Heart left ventricle (tissue), 16 donors: ENCODE results near the gene FAM216B. TPM values are rescaled to one million over a fixed set of nuclear protein-coding genes. Genes with fewer than 3 reads are reported as not detected.
A peak's percentile ranks its signal among the peaks of the same experiment; 100 is the strongest.
"Not testable (repeated sequence)": the region's sequence is repeated elsewhere in the genome, so short reads cannot be mapped to it uniquely, and the experiment has no call there.

Experiments used
- ATAC-seq, 4 donors: fragments of 200-7000 bp; cut with Tn5 transposase; one replicate each; pipeline ENCODE4 v1.9.1; 2020 to 2022; ENCODE audit warnings: moderate library complexity in 4 of 4, mild to moderate bottlenecking in 3 of 4, moderate number of reproducible peaks in 1 of 4
- DNase-seq, 5 donors: peaks; one replicate each; pipeline ENCODE4 v3.0.0-alpha.2; 2020
- H3K27ac ChIP-seq, 12 donors: fragments of 200-600 bp; sonication (generic) in 4 of 12; one replicate each; pipeline versions ENCODE4 v1.5.0 to v1.8.0; 2016 to 2022; ENCODE audit warnings: mild to moderate bottlenecking in 2 of 12
- H3K27me3 ChIP-seq, 9 donors: fragments of 200-600 bp; sonication (generic) in 2 of 9; one replicate each; pipeline versions ENCODE4 v1.5.1 to v1.8.0; 2016 to 2022; ENCODE audit warnings: mild to moderate bottlenecking in 3 of 9
- H3K36me3 ChIP-seq, 9 donors: fragments of 200-600 bp; sonication (generic) in 2 of 9; one replicate each; pipeline versions ENCODE4 v1.5.0 to v1.8.0; 2018 to 2022; ENCODE audit warnings: mild to moderate bottlenecking in 2 of 9
- H3K4me1 ChIP-seq, 12 donors: fragments of 200-600 bp; sonication (generic) in 4 of 12; one replicate each; pipeline versions ENCODE4 v1.5.0 to v1.8.0; 2016 to 2022; ENCODE audit warnings: mild to moderate bottlenecking in 3 of 12
- H3K4me3 ChIP-seq, 12 donors: fragments of 200-600 bp; sonication (generic) in 4 of 12; one replicate each; pipeline versions ENCODE4 v1.5.0 to v1.8.0; 2017 to 2022; ENCODE audit warnings: mild to moderate bottlenecking in 9 of 12, moderate library complexity in 4 of 12
- H3K9me3 ChIP-seq, 12 donors: fragments of 200-600 bp; sonication (generic) in 4 of 12; one replicate each; pipeline versions ENCODE4 v1.5.0 to v1.8.0; 2016 to 2022; ENCODE audit warnings: mild to moderate bottlenecking in 1 of 12
- POLR2A ChIP-seq, 2 donors: fragments of 450-650 bp; IDR thresholded peaks; one replicate each; pipeline ENCODE4 v1.6.1; 2017; ENCODE audit warnings: antibody characterized with exemption in 2 of 2, mild to moderate bottlenecking in 2 of 2, moderate library complexity in 2 of 2
- WGBS, 4 donors: extraction: QIAGEN DNeasy Blood & Tissue Kit in 2 of 4; methylation state at CpG; one replicate each; pipeline versions ENCODE4 v1.1.5 to v1.1.7; 2013 to 2018; 5-methylcytosine and 5-hydroxymethylcytosine counted together
- intact Hi-C, 10 donors: fragments of 100-400 bp; cut with DNase I; formaldehyde crosslinking; loops; one replicate each; pipeline versions ENCODE4 v1.11.1 to v1.14.2; 2022
- polyA plus RNA-seq, 2 donors: library from polyadenylated mRNA; stranded (reverse); fragments of 200-250 nt; gene quantifications; one replicate each; pipeline ENCODE4 v1.2.3, GENCODE V29; 2013
- total RNA-seq, 9 donors: library from RNA; depleted of rRNA in 2 of 9; stranded (reverse); fragments of >200 nt in 2 of 9; fragmentation: NEBNext Ultra II Directional in 3 of 9; extraction: Animal tissue kit (Norgen Biotek cat#: 25700) in 3 of 9; gene quantifications; one replicate each; pipeline versions ENCODE4 v1.1.0 to v1.2.4, GENCODE V29; 2016 to 2023
- TF ChIP-seq, protein P1 (sequence below), 12 donors: fragments of 200-600 bp; sonication (generic) in 4 of 12; IDR thresholded peaks; one replicate each; pipeline versions ENCODE4 v1.5.0 to v1.8.0; 2018 to 2022; ENCODE audit warnings: antibody characterized with exemption in 12 of 12, mild to moderate bottlenecking in 5 of 12
- donor health status: ischemic (EF 13 %, LVEDD 7.1; RV severe dilation, severe dysfunction).
- donor health status: healthy with polysubstance abuse.
- donor health status: DM: no; HTN: yes; CAD: no.
- donor health status: DM: no; HTN: no; CAD: no.
- donor health status: ischemic (EF 25% LVEDD 6.9; RV normal size, moderate dysfunction).
- donor health status: ischemic (EF 25% LVEDD 5.7; RV mildly dilated, moderate dysfunction).
- donor health status: healthy.
- donor health status: DM: yes; HTN: yes; CAD: no.
- donor health status: ischemic (EF 35%, LVEDD 5.7; RV mildly dilated, moderate dysfunction).
- donor health status: nonischemic (EF 11% LVEDD 7.7; RV severe dilation, severe dysfunction).
- donor health status: DM: yes; HTN: yes; CAD: no.
- donor health status: PGD.
- donor health status: ischemic (EF 29% LVEDD 5.4; RV normal size, mild dysfunction).
- donor health status: nonischemic (EF 23%, LVEDD 6.1; RV moderate dilation, normal function).

Gene FAM216B
- total and polyA plus RNA-seq, 11 donors, result 0.07 to 1.3 (median 0.67) TPM

GRCh38 chr13:42769650-42770049, 11.7 kb upstream of the FAM216B start:
- DNase-seq (no peak), ATAC-seq (no peak)
- Histone ChIP-seq H3K4me3 (no peak overlapping the region), H3K9me3 (peaks cover 0 to 21% (median 0%) of the 10 kb centered on the region in 12 donors), H3K36me3 (no peaks in the 10 kb centered on the region), H3K27ac (no peak overlapping the region), H3K4me1 (no peaks in the 10 kb centered on the region), H3K27me3 (no peaks in the 10 kb centered on the region)
- TF ChIP-seq, protein P1, sequence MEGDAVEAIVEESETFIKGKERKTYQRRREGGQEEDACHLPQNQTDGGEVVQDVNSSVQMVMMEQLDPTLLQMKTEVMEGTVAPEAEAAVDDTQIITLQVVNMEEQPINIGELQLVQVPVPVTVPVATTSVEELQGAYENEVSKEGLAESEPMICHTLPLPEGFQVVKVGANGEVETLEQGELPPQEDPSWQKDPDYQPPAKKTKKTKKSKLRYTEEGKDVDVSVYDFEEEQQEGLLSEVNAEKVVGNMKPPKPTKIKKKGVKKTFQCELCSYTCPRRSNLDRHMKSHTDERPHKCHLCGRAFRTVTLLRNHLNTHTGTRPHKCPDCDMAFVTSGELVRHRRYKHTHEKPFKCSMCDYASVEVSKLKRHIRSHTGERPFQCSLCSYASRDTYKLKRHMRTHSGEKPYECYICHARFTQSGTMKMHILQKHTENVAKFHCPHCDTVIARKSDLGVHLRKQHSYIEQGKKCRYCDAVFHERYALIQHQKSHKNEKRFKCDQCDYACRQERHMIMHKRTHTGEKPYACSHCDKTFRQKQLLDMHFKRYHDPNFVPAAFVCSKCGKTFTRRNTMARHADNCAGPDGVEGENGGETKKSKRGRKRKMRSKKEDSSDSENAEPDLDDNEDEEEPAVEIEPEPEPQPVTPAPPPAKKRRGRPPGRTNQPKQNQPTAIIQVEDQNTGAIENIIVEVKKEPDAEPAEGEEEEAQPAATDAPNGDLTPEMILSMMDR (IDR thresholded peaks at IDR 0.05), result no peak
- no peak for TF ChIP-seq POLR2A (IDR thresholded peaks at IDR 0.05)
- intact Hi-C loops, result no loop called here
- 86 to 92% (median 88%) methylated on average over 3 of the region's 3 CpGs for WGBS, 4 donors

DNA sequence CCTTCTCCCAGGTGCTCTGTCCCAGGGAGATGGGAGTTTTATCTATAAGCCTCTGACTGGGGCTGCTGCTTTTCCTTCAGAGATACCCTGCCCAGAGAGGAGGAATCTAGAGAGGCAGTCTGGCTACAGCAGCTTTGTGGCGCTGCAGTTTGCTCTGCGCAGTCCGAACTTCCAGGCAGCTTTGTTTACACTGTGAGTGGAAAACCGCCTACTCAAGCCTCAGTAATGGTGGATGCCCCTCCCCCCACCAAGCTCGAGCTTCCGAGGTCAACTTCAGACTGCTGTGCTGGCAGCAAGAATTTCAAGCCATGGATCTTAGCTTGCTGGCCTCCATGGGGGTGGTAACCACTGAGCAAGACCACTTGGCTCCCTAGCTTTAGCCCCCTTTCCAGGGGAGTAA, 4.8 kb upstream of the FAM216B start:
- DNase-seq, ATAC-seq, H3K27me3 ChIP-seq, H3K4me1 ChIP-seq, H3K4me3 ChIP-seq, intact Hi-C loops, H3K36me3 ChIP-seq, H3K27ac ChIP-seq: not testable (repeated sequence)
- 60 to 73% (median 71%) methylated on average over 6 of the region's 6 CpGs for WGBS, 4 donors
- H3K9me3 ChIP-seq, result peaks cover 0 to 21% (median 0%) of the 10 kb centered on the region in 12 donors

DNA sequence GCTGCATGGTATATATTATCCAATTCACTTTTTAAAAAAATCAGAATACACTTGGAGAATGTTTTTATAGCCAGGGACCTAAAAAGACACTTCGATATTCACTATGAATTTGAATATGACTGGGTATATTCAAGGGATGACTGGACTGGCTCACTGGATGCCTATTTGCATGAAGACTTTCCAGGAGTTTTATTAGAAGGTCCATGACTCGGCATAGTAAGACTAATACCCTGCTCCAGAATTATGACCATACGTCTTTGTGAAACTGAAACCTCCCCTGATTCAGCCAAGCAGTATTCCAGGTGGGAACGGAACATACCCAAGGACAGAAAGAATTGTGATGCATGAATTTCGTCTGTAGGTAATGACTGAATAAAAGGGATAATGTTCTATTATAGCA, 3.9 kb upstream of the FAM216B start:
- DNase-seq, result no peak
- TF ChIP-seq POLR2A (IDR thresholded peaks at IDR 0.05), result no peak
- TF ChIP-seq, protein P1 (IDR thresholded peaks at IDR 0.05), result no peak
- Histone ChIP-seq H3K27me3 (no peaks in the 10 kb centered on the region), H3K4me3 (no peak overlapping the region), H3K36me3 (no peaks in the 10 kb centered on the region), H3K27ac (no peak overlapping the region), H3K9me3 (peaks cover 0 to 12% (median 0%) of the 10 kb centered on the region in 12 donors), H3K4me1 (peaks cover 0 to 8% (median 0%) of the 10 kb centered on the region in 12 donors)
- 81 to 93% (median 83%) methylated on average over 5 of the region's 5 CpGs for WGBS, 4 donors
- intact Hi-C loops, result no loop called here
- no peak for ATAC-seq

DNA sequence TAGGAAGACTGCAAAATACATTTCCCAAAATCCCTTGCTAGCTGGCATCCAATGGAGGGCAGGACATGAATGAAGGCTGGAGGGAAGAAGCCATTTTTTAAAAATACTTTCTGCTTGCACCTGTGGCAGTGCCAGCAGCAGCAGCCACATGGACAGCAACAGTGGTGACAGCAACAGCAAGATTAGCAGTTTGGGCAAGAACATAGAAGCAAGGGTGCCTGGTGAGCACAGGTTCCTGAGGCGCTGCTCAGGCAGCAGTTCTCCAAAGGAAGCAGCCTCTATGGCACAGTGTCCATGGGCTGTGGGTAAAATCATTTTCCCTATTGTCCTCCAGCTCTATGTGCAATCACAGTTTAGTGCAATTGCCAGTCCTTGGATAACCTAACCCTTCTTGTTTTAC, 1.3 kb upstream of the FAM216B start:
- WGBS, 4 donors, result 36 to 79% (median 57%) methylated on average over 1 of the region's 1 CpG
- Histone ChIP-seq H3K4me1 (peaks cover 0 to 8% (median 0%) of the 10 kb centered on the region in 12 donors), H3K36me3 (no peaks in the 10 kb centered on the region), H3K27me3 (no peaks in the 10 kb centered on the region), H3K4me3 (no peak overlapping the region), H3K27ac (peak overlapping the region in 1 of 12 donors; percentile 22), H3K9me3 (peaks cover 0 to 3% (median 0%) of the 10 kb centered on the region in 12 donors)
- intact Hi-C loops, result no loop called here
- ATAC-seq (peak in 3 of 4 donors; percentile 32 to 48 (median 38)), DNase-seq (peak in 1 of 5 donors; percentile 27)
- no peak for TF ChIP-seq POLR2A (IDR thresholded peaks at IDR 0.05)
- TF ChIP-seq, protein P1 (IDR thresholded peaks at IDR 0.05), result no peak

DNA sequence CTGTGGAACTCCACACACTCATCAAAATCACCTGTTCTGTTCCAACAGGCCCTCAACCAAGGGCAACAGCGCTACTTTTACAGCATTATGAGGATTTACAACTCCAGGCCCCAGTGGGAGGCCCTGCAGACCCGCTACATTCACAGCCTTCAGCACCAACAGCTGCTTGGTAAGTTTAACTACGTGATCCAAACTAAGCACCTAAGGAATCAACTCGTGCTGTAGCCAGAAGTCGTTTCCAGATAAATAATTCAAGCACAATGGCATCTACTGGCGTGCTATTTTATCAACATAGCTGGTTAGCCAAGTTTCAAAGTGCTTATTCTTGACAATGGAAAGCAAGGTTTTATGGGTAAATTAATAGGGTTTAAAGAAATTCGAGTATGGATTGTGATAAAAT, 5.3 kb downstream of the FAM216B start:
- DNase-seq, result no peak
- no peak overlapping the region for H3K4me3 ChIP-seq
- TF ChIP-seq, protein P1 (IDR thresholded peaks at IDR 0.05), result no peak
- peak overlapping the region in 7 of 12 donors; percentile 17 to 56 (median 42) for H3K27ac ChIP-seq
- 32 to 41% (median 35%) methylated on average over 7 of the region's 7 CpGs for WGBS, 4 donors
- H3K27me3 ChIP-seq, result no peaks in the 10 kb centered on the region
- intact Hi-C loops, result no loop called here
- peaks cover 0 to 3% (median 0%) of the 10 kb centered on the region in 12 donors for H3K9me3 ChIP-seq
- H3K4me1 ChIP-seq, result peaks cover 0 to 12% (median 0%) of the 10 kb centered on the region in 12 donors
- ATAC-seq, result peak in 2 of 4 donors; percentile 53 to 55
- H3K36me3 ChIP-seq, result no peaks in the 10 kb centered on the region
